GM23338 (cell line): Measurements from ENCODE around the gene CCDC106. TPM values are rescaled to one million over a fixed set of nuclear protein-coding genes. Genes with fewer than 3 reads are reported as not detected.

Experiments
- ATAC-seq: fragments of 200-7000 bp; cut with Tn5 transposase; 3 replicates; pipeline ENCODE4 v1.9.1; 2020
- DNase-seq: peaks from one replicate; pipeline ENCODE4 v3.0.0-alpha.2; 2015; ENCODE audit warnings: low spot score
- H2AFZ ChIP-seq: fragments of 200-600 bp; sonication (generic); 2 replicates; pipeline ENCODE4 v1.8.0; 2016; ENCODE audit warnings: antibody characterized with exemption, mild to moderate bottlenecking, moderate library complexity
- H3F3A ChIP-seq: fragments of 200-600 bp; sonication (generic); replicated peaks from 2 replicates; pipeline ENCODE4 v1.8.0; 2017; ENCODE audit warnings: antibody characterized with exemption, mixed run types, low read depth
- H3K27ac ChIP-seq: fragments of 200-600 bp; sonication (generic); 2 replicates; pipeline ENCODE4 v1.6.1; 2016; ENCODE audit warnings: low read depth
- H3K27me3 ChIP-seq: fragments of 200-600 bp; sonication (generic); 2 replicates; pipeline ENCODE4 v1.8.0; 2016; ENCODE audit warnings: mild to moderate bottlenecking, mixed run types, moderate library complexity; ENCODE audit not compliant: insufficient read depth
- H3K36me3 ChIP-seq: fragments of 200-600 bp; sonication (generic); 2 replicates; pipeline ENCODE4 v1.8.0; 2016; ENCODE audit warnings: mild to moderate bottlenecking; ENCODE audit not compliant: insufficient read depth
- H3K4me1 ChIP-seq: fragments of 200-600 bp; sonication (generic); 2 replicates; pipeline ENCODE4 v1.8.0; 2016; ENCODE audit warnings: mild to moderate bottlenecking, moderate library complexity; ENCODE audit not compliant: insufficient read depth
- H3K4me2 ChIP-seq: fragments of 200-600 bp; sonication (generic); 2 replicates; pipeline ENCODE4 v1.7.1; 2017; ENCODE audit warnings: mixed run types
- H3K4me3 ChIP-seq: fragments of 200-600 bp; sonication (generic); 2 replicates; pipeline ENCODE4 v1.6.1; 2016; ENCODE audit warnings: mixed run types
- H3K79me2 ChIP-seq: fragments of 200-600 bp; sonication (generic); replicated peaks from 2 replicates; pipeline ENCODE4 v1.8.0; 2017; ENCODE audit warnings: mild to moderate bottlenecking; ENCODE audit not compliant: insufficient read depth
- H3K9me2 ChIP-seq: fragments of 200-600 bp; sonication (generic); 2 replicates; pipeline ENCODE4 v1.8.0; 2017; ENCODE audit not compliant: insufficient read depth
- H4K20me1 ChIP-seq: fragments of 200-600 bp; sonication (generic); replicated peaks from 2 replicates; pipeline ENCODE4 v1.8.0; 2017; ENCODE audit warnings: mild to moderate bottlenecking; ENCODE audit not compliant: insufficient read depth
- H3K27ac Mint-ChIP-seq: 2 replicates; pipeline ENCODE4 v1.8.0; 2020; ENCODE audit warnings: inconsistent platforms, mild to moderate bottlenecking, moderate library complexity, mixed read lengths
- H3K27me3 Mint-ChIP-seq: 3 replicates; pipeline ENCODE4 v1.8.0; 2022; ENCODE audit warnings: low read depth, mild to moderate bottlenecking, moderate library complexity, mixed read lengths, inconsistent platforms; ENCODE audit not compliant: insufficient read depth, poor library complexity
- H3K36me3 Mint-ChIP-seq: 3 replicates; pipeline ENCODE4 v1.8.0; 2021; ENCODE audit warnings: low read depth, mild to moderate bottlenecking, inconsistent platforms, moderate library complexity, mixed read lengths
- H3K4me1 Mint-ChIP-seq: 3 replicates; pipeline ENCODE4 v1.8.0; 2020; ENCODE audit warnings: mild to moderate bottlenecking, inconsistent platforms, mixed read lengths
- H3K4me3 Mint-ChIP-seq: 3 replicates; pipeline ENCODE4 v1.8.0; 2021; ENCODE audit warnings: moderate library complexity, mild to moderate bottlenecking, inconsistent platforms, mixed read lengths
- H3K9me3 Mint-ChIP-seq: 3 replicates; pipeline ENCODE4 v1.8.0; 2020; ENCODE audit warnings: moderate library complexity, mild to moderate bottlenecking, inconsistent platforms, mixed read lengths
- CREB1 ChIP-seq: fragments of 250-450 bp; sonication (Bioruptor Pico); IDR thresholded peaks from 2 replicates; pipeline ENCODE4 v1.5.0; 2020; ENCODE audit warnings: low read depth, mild to moderate bottlenecking, moderate library complexity
- CTCF ChIP-seq, 2 experiments: fragments of 200-600 bp in 1 of 2; sonication (generic) in 1 of 2; conservative IDR thresholded peaks; 2 replicates each; pipeline versions ENCODE4 v1.5.1 to v1.6.1; 2016 to 2017; ENCODE audit warnings: antibody characterized with exemption in 2 of 2, low read depth in 2 of 2, mild to moderate bottlenecking in 2 of 2, moderate library complexity in 1 of 2
- ETS1 ChIP-seq: IDR thresholded peaks from 2 replicates; pipeline ENCODE4 v1.6.1; 2016; ENCODE audit warnings: antibody characterized with exemption
- EZH2 ChIP-seq: fragments of 200-600 bp; sonication (generic); IDR thresholded peaks from one replicate; pipeline ENCODE4 v1.8.0; 2017; ENCODE audit warnings: antibody characterized with exemption, mild to moderate bottlenecking, low read depth; ENCODE audit not compliant: unreplicated experiment
- EZH2phosphoT487 ChIP-seq: fragments of 200-600 bp; sonication (generic); IDR thresholded peaks from one replicate; pipeline ENCODE4 v1.8.1; 2018; ENCODE audit warnings: antibody characterized with exemption; ENCODE audit not compliant: unreplicated experiment
- JUNB ChIP-seq: IDR thresholded peaks from one replicate; pipeline ENCODE4 v1.6.1; 2016; ENCODE audit warnings: antibody characterized with exemption; ENCODE audit not compliant: unreplicated experiment
- NANOG ChIP-seq: IDR thresholded peaks from 2 replicates; pipeline ENCODE4 v1.6.1; 2016; ENCODE audit warnings: antibody characterized with exemption, borderline replicate concordance
- POLR2AphosphoS5 ChIP-seq: IDR thresholded peaks from 2 replicates; pipeline ENCODE4 v1.6.1; 2016; ENCODE audit warnings: antibody characterized with exemption, low read depth
- REST ChIP-seq: IDR thresholded peaks from one replicate; pipeline ENCODE4 v1.6.1; 2018; ENCODE audit warnings: antibody characterized with exemption; ENCODE audit not compliant: unreplicated experiment
- STAT1 ChIP-seq: IDR thresholded peaks from one replicate; pipeline ENCODE4 v1.6.1; 2016; ENCODE audit warnings: antibody characterized with exemption; ENCODE audit not compliant: unreplicated experiment
- ZNF114 ChIP-seq: fragments of 250-450 bp; sonication (Bioruptor Pico); IDR thresholded peaks from 2 replicates; pipeline ENCODE4 v1.5.0; 2020; ENCODE audit warnings: mild to moderate bottlenecking, moderate library complexity
- ZNF331 ChIP-seq: fragments of 250-450 bp; sonication (Bioruptor Pico); IDR thresholded peaks from 2 replicates; pipeline ENCODE4 v1.5.0; 2020; ENCODE audit warnings: low read depth, mild to moderate bottlenecking, moderate library complexity
- ZNF462 ChIP-seq: fragments of 250-450 bp; sonication (Bioruptor Pico); IDR thresholded peaks from 2 replicates; pipeline ENCODE4 v1.5.0; 2020; ENCODE audit warnings: mild to moderate bottlenecking, moderate library complexity
- polyA plus RNA-seq: library from polyadenylated mRNA; unstranded; fragments of >200 nt; fragmentation: Nextera tagmentation; extraction: Ambion mirVana; gene quantifications from 2 replicates; pipeline ENCODE4 v1.2.1, GENCODE V29; 2016
- total RNA-seq: library from RNA; depleted of rRNA; stranded (reverse); fragments of >200 nt; shearing (Covaris generic); gene quantifications from 2 replicates; pipeline ENCODE4 v1.2.3, GENCODE V29; 2014

The CCDC106 gene
- total and polyA plus RNA-seq, 2 experiments from 2014 or later, result 12.0 to 17.6 TPM

GRCh38 chr19:55602104-55603001, 45.7 kb upstream of the CCDC106 start:
- Histone ChIP-seq H3K36me3 (no peaks in the 10 kb centered on the region), H3K4me2 (no peak overlapping the region), H2AFZ (no peak overlapping the region), H3K9me2 (no peaks in the 10 kb centered on the region), H3K27ac (no peak overlapping the region), H3F3A (peaks cover 22% of the 10 kb centered on the region), H4K20me1 (peaks cover 4% of the 10 kb centered on the region; the same call in 1 of the 2 replicates), H3K27me3 (no peaks in the 10 kb centered on the region), H3K4me1 (peaks cover 22% of the 10 kb centered on the region), H3K79me2 (peaks cover 9% of the 10 kb centered on the region), H3K4me3 (no peak overlapping the region)
- Mint-ChIP-seq H3K27ac (no peak overlapping the region), H3K4me3 (no peak overlapping the region), H3K27me3 (peaks cover 41% of the 10 kb centered on the region), H3K9me3 (peaks cover 6% of the 10 kb centered on the region), H3K4me1 (peaks cover 40% of the 10 kb centered on the region), H3K36me3 (peaks cover 12% of the 10 kb centered on the region)
- DNase-seq, result no peak
- TF ChIP-seq JUNB (no peak), EZH2 (no peak), CTCF (conservative IDR thresholded peaks at IDR 0.05; ENCODE audit: low read depth in 2 of 2) (no peak), POLR2AphosphoS5 (no peak), NANOG (no peak), ZNF114 (CRISPR knock-in tag) (no peak), ZNF462 (CRISPR knock-in tag) (no peak), EZH2phosphoT487 (no peak), ETS1 (no peak), STAT1 (no peak), ZNF331 (CRISPR knock-in tag) (no peak), REST (no peak), CREB1 (CRISPR knock-in tag) (no peak)
- no peak for ATAC-seq
